Endometrial microvascular endothelial cells (primary cell): ENCODE results near the gene LTBR. TPM values are rescaled to one million over a fixed set of nuclear protein-coding genes. Genes with fewer than 3 reads are reported as not detected.
"Not testable (repeated sequence)": the region's sequence is repeated elsewhere in the genome, so short reads cannot be mapped to it uniquely, and the experiment has no call there.

ENCODE experiments used
- in situ Hi-C: cut with HindIII; loops from 2 replicates; pipeline ENCODE4 v1.10.0; 2017; ENCODE audit warnings: low sequenced_read_pairs, low pct_unique_long_range_greater_than_20kb; ENCODE audit errors: inconsistent ontology term
- total RNA-seq: library from RNA; depleted of rRNA; stranded (reverse); fragments of >200 nt; gene quantifications from one replicate; pipeline ENCODE4 v1.2.3, GENCODE V29; 2015; ENCODE audit errors: inconsistent ontology term

Gene LTBR
- 169 TPM for total RNA-seq

DNA sequence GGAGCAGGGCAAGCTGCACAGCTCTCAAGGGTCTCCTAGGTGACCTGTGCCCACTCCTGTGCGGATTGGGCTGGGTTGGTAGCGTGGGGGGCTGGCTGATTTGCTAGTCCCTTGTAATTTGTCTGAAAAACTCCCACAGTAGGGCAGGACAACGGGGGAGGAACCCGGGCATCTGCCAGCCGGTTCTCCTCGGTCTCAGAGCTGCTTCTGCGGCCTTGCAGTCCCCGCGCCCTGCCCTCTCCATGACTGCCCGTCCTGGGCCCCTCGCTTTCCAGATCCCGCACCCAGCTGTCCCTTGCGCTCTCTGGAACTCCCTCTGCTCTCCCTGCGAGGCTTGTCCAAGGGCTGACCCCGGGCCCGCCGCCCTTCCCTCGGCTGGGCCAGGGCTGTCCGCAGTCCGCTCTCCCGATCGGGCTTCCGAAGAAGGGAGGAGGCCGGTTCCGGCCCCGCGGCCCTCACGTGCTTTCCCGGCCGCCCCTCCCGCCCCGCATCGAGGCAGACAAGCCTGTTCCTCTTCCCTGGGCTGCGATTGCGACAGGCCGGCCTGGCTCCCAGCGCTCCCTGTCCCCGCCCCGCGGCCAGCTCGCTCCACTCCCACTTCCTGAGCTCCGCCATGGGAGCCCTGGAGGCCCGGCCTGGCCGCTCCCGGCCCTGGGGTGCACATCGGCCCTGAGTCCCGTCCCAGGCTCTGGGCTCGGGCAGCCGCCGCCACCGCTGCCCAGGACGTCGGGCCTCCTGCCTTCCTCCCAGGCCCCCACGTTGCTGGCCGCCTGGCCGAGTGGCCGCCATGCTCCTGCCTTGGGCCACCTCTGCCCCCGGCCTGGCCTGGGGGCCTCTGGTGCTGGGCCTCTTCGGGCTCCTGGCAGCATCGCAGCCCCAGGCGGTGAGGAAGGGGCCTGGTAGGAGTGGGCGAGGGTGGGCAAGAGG is at the start of gene LTBR:
Gene LTBR, plus strand, starts transcription at position 591 of the 927 bp plus-strand sequence. Its CDS starts 197 bp downstream, at position 788.
- in situ Hi-C loops, result no loop called here

DNA sequence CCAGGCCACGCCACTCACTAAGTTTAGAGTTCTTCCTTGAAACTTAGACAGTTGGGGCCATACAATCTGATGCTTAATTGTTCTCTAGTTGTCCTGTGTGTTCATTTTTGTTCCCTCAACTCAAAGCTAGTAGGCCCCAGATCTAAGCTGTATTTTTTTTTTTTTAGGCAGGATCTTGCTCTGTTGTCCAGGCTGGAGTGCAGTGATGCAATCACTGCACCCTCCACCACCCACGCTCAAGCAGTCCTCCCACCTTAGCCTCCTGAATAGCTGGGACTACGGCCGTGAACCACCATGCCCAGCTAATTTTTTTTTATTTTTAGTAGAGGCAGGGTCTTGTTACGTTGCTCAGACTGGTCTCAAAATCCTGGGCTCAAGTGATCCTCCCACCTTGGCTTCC is 49.6 kb upstream of the LTBR start:
- in situ Hi-C loops, result no loop called here

- in situ Hi-C loops, result no loop called here
These were observed 49.0 kb upstream of the LTBR start for GRCh38 chr12:6334940-6335450.

DNA sequence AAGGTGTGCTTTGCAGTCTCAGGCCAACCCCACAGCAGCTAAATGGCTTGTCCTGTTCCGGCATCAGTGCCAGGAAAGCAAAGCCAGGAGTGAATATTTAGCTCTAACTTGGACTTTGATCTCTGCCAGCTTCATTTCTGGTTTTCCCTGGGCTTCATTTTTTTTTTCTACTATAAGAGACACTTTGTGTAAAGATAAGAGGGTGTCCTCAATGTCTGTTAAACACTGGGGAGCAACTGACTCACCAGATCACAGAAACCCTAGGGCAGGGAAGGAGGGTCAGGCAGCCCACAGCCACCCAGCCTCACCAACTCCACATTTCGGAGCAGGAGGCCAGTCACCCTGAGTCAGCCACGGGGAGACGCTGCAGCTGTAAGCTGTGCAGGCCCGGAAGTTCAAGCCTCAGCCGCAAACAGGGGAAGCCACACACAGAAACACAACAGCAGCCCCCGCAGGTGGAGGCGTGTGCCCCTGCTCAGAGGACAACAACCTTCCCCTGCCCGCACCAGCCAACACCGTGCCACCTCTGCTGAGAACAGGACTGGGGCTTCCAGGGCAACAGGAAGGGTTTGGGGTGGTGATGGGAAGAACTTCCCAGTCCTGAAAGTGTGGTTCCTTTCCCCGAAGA is 48.4 kb upstream of the LTBR start:
- in situ Hi-C loops, result no loop called here

GRCh38 chr12:6336079-6336888 is 47.7 kb upstream of the LTBR start:
- in situ Hi-C loops, result no loop called here

DNA sequence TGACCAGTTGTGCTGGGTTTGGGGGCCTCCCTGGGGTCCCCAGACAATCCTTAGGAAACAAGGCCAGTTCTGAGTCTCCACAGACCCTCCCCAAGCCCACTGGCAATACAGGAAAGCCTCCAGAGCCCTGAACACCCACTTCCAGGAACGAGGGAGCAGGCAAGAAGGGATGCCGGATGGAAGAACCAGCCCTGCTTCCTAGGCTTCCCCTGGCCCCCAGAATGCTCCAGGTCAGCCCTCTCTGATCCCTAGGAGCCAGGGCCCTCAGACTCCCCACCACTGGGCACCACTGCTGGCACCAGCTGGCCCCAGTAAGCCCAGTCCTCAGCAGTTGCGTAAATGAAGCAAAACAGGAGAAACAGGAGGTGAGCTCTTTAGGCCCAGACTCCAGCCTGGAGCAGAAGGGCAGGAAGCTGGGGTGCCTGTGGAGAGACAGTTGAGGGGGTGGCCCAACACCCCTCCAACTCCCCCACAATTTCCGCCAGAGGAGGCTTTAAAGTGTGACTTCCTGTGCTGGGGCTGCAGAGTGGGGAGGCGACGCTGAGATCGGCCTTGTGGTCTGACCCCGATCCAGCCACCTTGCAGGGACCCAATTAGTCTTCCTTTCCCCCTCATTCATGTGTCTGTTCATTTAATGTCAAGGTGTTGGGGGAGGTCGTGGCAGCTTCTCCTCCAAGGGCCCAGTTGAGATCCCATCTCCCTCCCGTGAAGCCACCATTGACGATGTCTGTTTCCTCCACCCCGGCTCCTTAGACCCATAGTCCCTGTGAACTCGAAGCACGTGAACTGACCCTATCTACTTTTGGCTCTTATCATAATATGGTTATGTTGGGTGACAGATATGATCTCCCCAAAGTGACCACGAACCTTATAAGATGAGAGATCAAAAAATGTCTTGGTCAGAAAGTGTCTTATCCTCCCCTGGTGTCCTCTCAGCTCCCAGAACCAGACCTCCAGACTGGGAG is 46.8 kb upstream of the LTBR start:
- in situ Hi-C loops, result no loop called here

DNA sequence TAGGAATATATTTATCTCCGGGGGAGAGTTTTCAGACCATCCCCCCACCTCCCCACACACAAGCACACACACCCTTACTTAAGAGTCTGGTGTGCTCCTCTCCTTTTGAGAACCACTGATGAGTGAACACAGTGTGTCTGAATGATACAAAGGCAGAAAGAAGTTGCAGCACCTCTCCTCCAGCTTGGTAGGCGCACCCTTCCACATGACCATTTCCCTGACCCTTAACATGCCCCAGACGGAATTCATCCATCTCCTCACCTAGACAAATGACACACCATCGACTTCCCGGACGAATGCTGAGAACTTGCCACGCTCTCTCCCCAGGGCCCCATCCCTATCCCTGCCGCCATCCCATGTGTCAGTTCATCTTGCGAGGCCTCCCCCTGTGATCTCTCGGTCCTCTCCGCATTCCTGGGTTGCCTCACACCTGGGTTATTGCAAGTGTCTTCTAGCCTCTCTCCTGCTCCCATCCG is 46.0 kb upstream of the LTBR start:
- in situ Hi-C loops, result no loop called here

DNA sequence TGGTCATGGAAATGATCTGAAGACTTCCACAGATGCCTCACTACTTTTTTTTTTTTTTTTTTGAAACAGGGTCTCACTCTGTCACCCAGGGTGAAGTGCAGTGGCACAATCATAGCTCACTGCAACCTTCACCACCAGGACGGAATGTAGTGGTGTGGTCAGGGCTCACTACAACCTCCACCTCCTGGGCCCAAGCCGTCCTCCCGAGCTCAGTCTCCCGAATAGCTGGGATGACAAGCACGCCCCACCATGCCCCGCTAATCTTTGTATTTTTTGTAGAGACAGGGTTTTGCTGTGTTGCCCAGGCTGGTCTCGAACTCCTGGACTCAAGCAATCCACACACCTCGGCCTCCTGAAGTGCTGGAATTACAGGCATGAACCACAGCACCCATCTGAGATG is 45.4 kb upstream of the LTBR start:
- in situ Hi-C loops, result not testable (repeated sequence)

DNA sequence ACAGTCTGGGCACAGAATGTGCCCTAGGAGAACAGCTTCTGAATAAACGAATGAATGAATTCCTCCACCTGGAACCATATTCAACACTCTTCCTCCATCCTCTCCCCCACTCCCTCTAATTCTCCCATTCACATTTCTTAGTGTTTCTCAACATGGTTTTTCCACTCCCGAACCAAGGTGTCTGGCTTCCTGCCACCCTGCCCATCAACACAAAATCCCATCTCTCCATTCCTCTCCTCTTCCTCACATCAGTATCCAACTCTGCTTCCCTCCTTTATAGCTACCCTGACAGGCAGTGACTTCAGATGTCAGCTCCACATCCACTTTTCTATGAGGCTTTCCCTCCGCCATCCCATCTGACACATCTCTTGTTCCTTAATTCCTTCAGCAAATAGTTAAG is 45.0 kb upstream of the LTBR start:
- in situ Hi-C loops, result no loop called here

- in situ Hi-C loops, result no loop called here
These were observed 43.8 kb upstream of the LTBR start for GRCh38 chr12:6340032-6340638.

GRCh38 chr12:6340745-6341416 is 43.1 kb upstream of the LTBR start:
- in situ Hi-C loops, result no loop called here

GRCh38 chr12:6341417-6342139 is 42.4 kb upstream of the LTBR start, which contains the start of gene TNFRSF1A:
Gene TNFRSF1A (minus strand): TSS chr12:6342076. CDS start chr12:6341814, 262 bp downstream.
- in situ Hi-C loops, result no loop called here

- in situ Hi-C loops, result no loop called here
These were observed 41.6 kb upstream of the LTBR start for GRCh38 chr12:6342140-6342889.

DNA sequence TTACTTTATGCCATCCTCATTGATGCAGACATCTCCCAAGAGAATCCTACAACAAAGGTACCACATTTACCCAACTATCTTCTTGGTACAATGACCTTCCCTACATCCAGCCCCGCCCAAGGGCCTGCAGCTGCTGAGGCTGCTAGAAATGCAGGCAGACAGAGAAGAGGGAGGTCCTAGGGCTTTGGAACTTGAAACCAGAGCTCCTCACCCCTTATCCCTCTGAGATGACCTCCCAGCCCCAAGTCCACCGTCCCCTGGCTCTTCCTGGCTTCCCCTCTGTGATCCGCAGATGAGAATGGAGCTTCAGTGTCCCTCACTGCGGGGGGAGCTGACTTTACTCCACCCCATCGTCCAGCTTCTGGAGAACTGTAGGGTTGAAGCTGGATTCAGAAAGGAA is 40.4 kb upstream of the LTBR start:
- in situ Hi-C loops, result no loop called here

GRCh38 chr12:6344101-6344660 is 39.8 kb upstream of the LTBR start:
- in situ Hi-C loops, result not testable (repeated sequence)
